HG03139 (cell line): ENCODE results near the gene ULK4.
"Not testable (repeated sequence)": the region's sequence is repeated elsewhere in the genome, so short reads cannot be mapped to it uniquely, and the experiment has no call there.

Experiments used
- ATAC-seq: cut with Tn5 transposase; IDR thresholded peaks from one replicate; pipeline ENCODE4 v1.9.1; 2021; ENCODE audit not compliant: unreplicated experiment

Gene ULK4

GRCh38 chr3:41960826-41961750 lies 815 bp downstream of the ULK4 start:
- ATAC-seq: peak; percentile 9

GRCh38 chr3:41956574-41956973 lies 5.3 kb downstream of the ULK4 start:
- ATAC-seq: no peak

GRCh38 chr3:41955192-41955591 lies 6.7 kb downstream of the ULK4 start:
- no peak for ATAC-seq

GRCh38 chr3:41943311-41943843 lies 18.5 kb downstream of the ULK4 start:
- ATAC-seq: no peak

- ATAC-seq: no peak
Measured at GRCh38 chr3:41940393-41940792, 21.5 kb downstream of the ULK4 start.

GRCh38 chr3:41936384-41936783 lies 25.5 kb downstream of the ULK4 start:
- ATAC-seq: no peak

- no peak for ATAC-seq
Measured at GRCh38 chr3:41933154-41933676, 28.7 kb downstream of the ULK4 start.

GRCh38 chr3:41932464-41932863 lies 29.4 kb downstream of the ULK4 start:
- no peak for ATAC-seq

- no peak for ATAC-seq
Measured at GRCh38 chr3:41920406-41920965, 41.4 kb downstream of the ULK4 start.

GRCh38 chr3:41915353-41915752 lies 46.5 kb downstream of the ULK4 start:
- ATAC-seq: no peak

- ATAC-seq: no peak
Measured at GRCh38 chr3:41912280-41912679, 49.6 kb downstream of the ULK4 start.

GRCh38 chr3:41907330-41908073 lies 54.4 kb downstream of the ULK4 start:
- no peak for ATAC-seq

- no peak for ATAC-seq
Measured at GRCh38 chr3:41900265-41900664, 61.6 kb downstream of the ULK4 start.

GRCh38 chr3:41898631-41899030 lies 63.3 kb downstream of the ULK4 start:
- ATAC-seq: no peak

- no peak for ATAC-seq
Measured at GRCh38 chr3:41893977-41894376, 67.9 kb downstream of the ULK4 start.

- ATAC-seq: no peak
Measured at GRCh38 chr3:41888368-41889076, 73.4 kb downstream of the ULK4 start.

GRCh38 chr3:41882956-41883355 lies 78.9 kb downstream of the ULK4 start:
- ATAC-seq: no peak

GRCh38 chr3:41881233-41881821 lies 80.6 kb downstream of the ULK4 start:
- ATAC-seq: no peak

- ATAC-seq: no peak
Measured at GRCh38 chr3:41880387-41880786, 81.5 kb downstream of the ULK4 start.

GRCh38 chr3:41877741-41878140 lies 84.2 kb downstream of the ULK4 start:
- ATAC-seq: not testable (repeated sequence)
